WTC11 (cell line): Measurements from ENCODE around the gene ZBTB32. TPM values are rescaled to one million over a fixed set of nuclear protein-coding genes. Genes with fewer than 3 reads are reported as not detected.
A peak's percentile ranks its signal among the peaks of the same experiment; 100 is the strongest.

Experiments
- ARID4B ChIP-seq: sonication (generic); formaldehyde crosslinking; IDR thresholded peaks from 2 replicates; pipeline ENCODE4 v1.8.0; 2023; ENCODE audit warnings: missing genetic modification reagents, mild to moderate bottlenecking, borderline replicate concordance
- ELF4 ChIP-seq: sonication (generic); formaldehyde crosslinking; IDR thresholded peaks from 2 replicates; pipeline ENCODE4 v1.8.1; 2022; ENCODE audit warnings: low read depth, mild to moderate bottlenecking, moderate library complexity, missing genetic modification reagents
- ERG ChIP-seq: fragments of 250-450 bp; sonication (Bioruptor Pico); IDR thresholded peaks from 2 replicates; pipeline ENCODE4 v1.8.0; 2021; ENCODE audit warnings: mild to moderate bottlenecking
- ETV6 ChIP-seq: sonication (generic); formaldehyde crosslinking; IDR thresholded peaks from 2 replicates; pipeline ENCODE4 v1.8.1; 2022; ENCODE audit warnings: mild to moderate bottlenecking, missing genetic modification reagents
- FOXJ3 ChIP-seq: sonication (generic); formaldehyde crosslinking; IDR thresholded peaks from 2 replicates; pipeline ENCODE4 v1.9.0; 2021; ENCODE audit warnings: missing genetic modification reagents, mild to moderate bottlenecking, borderline replicate concordance
- FOXK1 ChIP-seq: sonication (generic); formaldehyde crosslinking; IDR thresholded peaks from 2 replicates; pipeline ENCODE4 v1.8.0; 2022; ENCODE audit warnings: mild to moderate bottlenecking, moderate library complexity, missing genetic modification reagents
- HMGXB4 ChIP-seq: sonication (generic); formaldehyde crosslinking; IDR thresholded peaks from 2 replicates; pipeline ENCODE4 v1.8.1; 2023; ENCODE audit warnings: mild to moderate bottlenecking, moderate library complexity, missing genetic modification reagents
- MAX ChIP-seq: sonication (generic); formaldehyde crosslinking; IDR thresholded peaks from 2 replicates; pipeline ENCODE4 v1.8.0; 2022; ENCODE audit warnings: mild to moderate bottlenecking, missing genetic modification reagents
- NR1H2 ChIP-seq: sonication (generic); formaldehyde crosslinking; IDR thresholded peaks from 2 replicates; pipeline ENCODE4 v1.9.0; 2021; ENCODE audit warnings: mild to moderate bottlenecking, moderate library complexity, missing genetic modification reagents
- ZNF263 ChIP-seq: sonication (generic); formaldehyde crosslinking; IDR thresholded peaks from 2 replicates; pipeline ENCODE4 v1.8.1; 2022; ENCODE audit warnings: low read depth, mild to moderate bottlenecking, moderate library complexity, missing genetic modification reagents
- ZNF317 ChIP-seq: sonication (generic); formaldehyde crosslinking; IDR thresholded peaks from 2 replicates; pipeline ENCODE4 v1.8.1; 2023; ENCODE audit warnings: low read depth, mild to moderate bottlenecking, moderate library complexity, missing genetic modification reagents, borderline replicate concordance
- total RNA-seq: library from RNA; stranded (reverse); gene quantifications from 3 replicates; pipeline ENCODE4 v1.2.3, GENCODE V29; 2021
- TF ChIP-seq, protein P1 (sequence below): sonication (generic); formaldehyde crosslinking; IDR thresholded peaks from 2 replicates; pipeline ENCODE4 v1.8.0; 2023; ENCODE audit warnings: mild to moderate bottlenecking, missing genetic modification reagents
- TF ChIP-seq, protein P2 (sequence below): sonication (generic); formaldehyde crosslinking; IDR thresholded peaks from 2 replicates; pipeline ENCODE4 v1.8.1; 2023; ENCODE audit warnings: mild to moderate bottlenecking, missing genetic modification reagents
- TF ChIP-seq, protein P3 (sequence below): fragments of 250-450 bp; sonication (Bioruptor Pico); IDR thresholded peaks from 2 replicates; pipeline ENCODE4 v2.1.2; 2022; ENCODE audit warnings: mild to moderate bottlenecking, moderate library complexity
- TF ChIP-seq, protein P4 (sequence below): sonication (generic); formaldehyde crosslinking; IDR thresholded peaks from 2 replicates; pipeline ENCODE4 v1.8.1; 2023; ENCODE audit warnings: mild to moderate bottlenecking, missing genetic modification reagents
- TF ChIP-seq, protein P5 (sequence below): sonication (generic); formaldehyde crosslinking; conservative IDR thresholded peaks from 2 replicates; pipeline ENCODE4 v1.8.1; 2022; ENCODE audit warnings: mild to moderate bottlenecking, missing genetic modification reagents

The ZBTB32 gene
- total RNA-seq, 1 experiment from 2014 or later, result 0.11 TPM

- TF ChIP-seq, protein P1, sequence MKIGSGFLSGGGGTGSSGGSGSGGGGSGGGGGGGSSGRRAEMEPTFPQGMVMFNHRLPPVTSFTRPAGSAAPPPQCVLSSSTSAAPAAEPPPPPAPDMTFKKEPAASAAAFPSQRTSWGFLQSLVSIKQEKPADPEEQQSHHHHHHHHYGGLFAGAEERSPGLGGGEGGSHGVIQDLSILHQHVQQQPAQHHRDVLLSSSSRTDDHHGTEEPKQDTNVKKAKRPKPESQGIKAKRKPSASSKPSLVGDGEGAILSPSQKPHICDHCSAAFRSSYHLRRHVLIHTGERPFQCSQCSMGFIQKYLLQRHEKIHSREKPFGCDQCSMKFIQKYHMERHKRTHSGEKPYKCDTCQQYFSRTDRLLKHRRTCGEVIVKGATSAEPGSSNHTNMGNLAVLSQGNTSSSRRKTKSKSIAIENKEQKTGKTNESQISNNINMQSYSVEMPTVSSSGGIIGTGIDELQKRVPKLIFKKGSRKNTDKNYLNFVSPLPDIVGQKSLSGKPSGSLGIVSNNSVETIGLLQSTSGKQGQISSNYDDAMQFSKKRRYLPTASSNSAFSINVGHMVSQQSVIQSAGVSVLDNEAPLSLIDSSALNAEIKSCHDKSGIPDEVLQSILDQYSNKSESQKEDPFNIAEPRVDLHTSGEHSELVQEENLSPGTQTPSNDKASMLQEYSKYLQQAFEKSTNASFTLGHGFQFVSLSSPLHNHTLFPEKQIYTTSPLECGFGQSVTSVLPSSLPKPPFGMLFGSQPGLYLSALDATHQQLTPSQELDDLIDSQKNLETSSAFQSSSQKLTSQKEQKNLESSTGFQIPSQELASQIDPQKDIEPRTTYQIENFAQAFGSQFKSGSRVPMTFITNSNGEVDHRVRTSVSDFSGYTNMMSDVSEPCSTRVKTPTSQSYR, result no peak
- TF ChIP-seq ARID4B (CRISPR knock-in tag), result peak; percentile 63; the same call in 1 of the 2 replicates
- TF ChIP-seq, protein P2, sequence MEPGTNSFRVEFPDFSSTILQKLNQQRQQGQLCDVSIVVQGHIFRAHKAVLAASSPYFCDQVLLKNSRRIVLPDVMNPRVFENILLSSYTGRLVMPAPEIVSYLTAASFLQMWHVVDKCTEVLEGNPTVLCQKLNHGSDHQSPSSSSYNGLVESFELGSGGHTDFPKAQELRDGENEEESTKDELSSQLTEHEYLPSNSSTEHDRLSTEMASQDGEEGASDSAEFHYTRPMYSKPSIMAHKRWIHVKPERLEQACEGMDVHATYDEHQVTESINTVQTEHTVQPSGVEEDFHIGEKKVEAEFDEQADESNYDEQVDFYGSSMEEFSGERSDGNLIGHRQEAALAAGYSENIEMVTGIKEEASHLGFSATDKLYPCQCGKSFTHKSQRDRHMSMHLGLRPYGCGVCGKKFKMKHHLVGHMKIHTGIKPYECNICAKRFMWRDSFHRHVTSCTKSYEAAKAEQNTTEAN (CRISPR knock-in tag), result no peak
- TF ChIP-seq FOXJ3 (CRISPR knock-in tag), result no peak
- no peak for TF ChIP-seq ETV6 (CRISPR knock-in tag)
- TF ChIP-seq, protein P3, sequence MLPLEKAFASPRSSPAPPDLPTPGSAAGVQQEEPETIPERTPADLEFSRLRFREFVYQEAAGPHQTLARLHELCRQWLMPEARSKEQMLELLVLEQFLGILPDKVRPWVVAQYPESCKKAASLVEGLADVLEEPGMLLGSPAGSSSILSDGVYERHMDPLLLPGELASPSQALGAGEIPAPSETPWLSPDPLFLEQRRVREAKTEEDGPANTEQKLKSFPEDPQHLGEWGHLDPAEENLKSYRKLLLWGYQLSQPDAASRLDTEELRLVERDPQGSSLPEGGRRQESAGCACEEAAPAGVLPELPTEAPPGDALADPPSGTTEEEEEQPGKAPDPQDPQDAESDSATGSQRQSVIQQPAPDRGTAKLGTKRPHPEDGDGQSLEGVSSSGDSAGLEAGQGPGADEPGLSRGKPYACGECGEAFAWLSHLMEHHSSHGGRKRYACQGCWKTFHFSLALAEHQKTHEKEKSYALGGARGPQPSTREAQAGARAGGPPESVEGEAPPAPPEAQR (CRISPR knock-in tag), result no peak
- peak; percentile 67; the same call in 1 of the 2 replicates for TF ChIP-seq MAX (CRISPR knock-in tag)
- no peak for TF ChIP-seq ZNF263 (CRISPR knock-in tag)
- TF ChIP-seq, protein P4, sequence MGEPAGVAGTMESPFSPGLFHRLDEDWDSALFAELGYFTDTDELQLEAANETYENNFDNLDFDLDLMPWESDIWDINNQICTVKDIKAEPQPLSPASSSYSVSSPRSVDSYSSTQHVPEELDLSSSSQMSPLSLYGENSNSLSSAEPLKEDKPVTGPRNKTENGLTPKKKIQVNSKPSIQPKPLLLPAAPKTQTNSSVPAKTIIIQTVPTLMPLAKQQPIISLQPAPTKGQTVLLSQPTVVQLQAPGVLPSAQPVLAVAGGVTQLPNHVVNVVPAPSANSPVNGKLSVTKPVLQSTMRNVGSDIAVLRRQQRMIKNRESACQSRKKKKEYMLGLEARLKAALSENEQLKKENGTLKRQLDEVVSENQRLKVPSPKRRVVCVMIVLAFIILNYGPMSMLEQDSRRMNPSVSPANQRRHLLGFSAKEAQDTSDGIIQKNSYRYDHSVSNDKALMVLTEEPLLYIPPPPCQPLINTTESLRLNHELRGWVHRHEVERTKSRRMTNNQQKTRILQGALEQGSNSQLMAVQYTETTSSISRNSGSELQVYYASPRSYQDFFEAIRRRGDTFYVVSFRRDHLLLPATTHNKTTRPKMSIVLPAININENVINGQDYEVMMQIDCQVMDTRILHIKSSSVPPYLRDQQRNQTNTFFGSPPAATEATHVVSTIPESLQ (CRISPR knock-in tag), result no peak
- TF ChIP-seq ELF4 (CRISPR knock-in tag), result no peak
- TF ChIP-seq, protein P5, sequence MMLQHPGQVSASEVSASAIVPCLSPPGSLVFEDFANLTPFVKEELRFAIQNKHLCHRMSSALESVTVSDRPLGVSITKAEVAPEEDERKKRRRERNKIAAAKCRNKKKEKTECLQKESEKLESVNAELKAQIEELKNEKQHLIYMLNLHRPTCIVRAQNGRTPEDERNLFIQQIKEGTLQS (CRISPR knock-in tag), result no peak
- TF ChIP-seq HMGXB4 (CRISPR knock-in tag), result no peak
- no peak for TF ChIP-seq FOXK1 (CRISPR knock-in tag)
- no peak for TF ChIP-seq ERG (CRISPR knock-in tag)
- TF ChIP-seq ZNF317, result no peak
- no peak for TF ChIP-seq NR1H2 (CRISPR knock-in tag)
Observed at GRCh38 chr19:35744430-35745327, 40.3 kb downstream of the ZBTB32 start (continued).
